A549 (cell line): ENCODE results near the gene LDLRAD4. TPM values are rescaled to one million over a fixed set of nuclear protein-coding genes. Genes with fewer than 3 reads are reported as not detected.

Experiments
- ATAC-seq, 2 experiments: fragments of 200-7000 bp in 1 of 2; fragments of >200 bp in 1 of 2; cut with Nextera tagmentation in 1 of 2; cut with Tn5 transposase in 1 of 2; 3 replicates each; pipeline versions ENCODE4 v1.8.0 to v1.9.1; 2018 to 2020; ENCODE audit warnings: mild to moderate bottlenecking in 1 of 2, moderate library complexity in 1 of 2
- CTCF ChIA-PET: fragments of 300-600 bp; sonication (Branson Sonifier 250); formaldehyde crosslinking; extraction: SDS; loops from one replicate; lab custom pipeline; 2021; ENCODE audit warnings: antibody characterized with exemption, inconsistent platforms; lab: Yijun Ruan, JAX
- POLR2A ChIA-PET: fragments of 350-600 bp; formaldehyde crosslinking; extraction: SDS; loops from one replicate; lab custom pipeline; 2021; ENCODE audit warnings: antibody characterized with exemption, inconsistent platforms; lab: Yijun Ruan, JAX
- DNase-seq, 2 experiments: peaks; one replicate each; pipeline versions ENCODE4 v3.0.0 to v3.0.0-alpha.2; 2011 to 2016; ENCODE audit warnings: low read depth in 1 of 2, low spot score in 1 of 2
- FAIRE-seq: peaks from 2 replicates; lab custom pipeline; 2011; peaks lifted over from hg19 to GRCh38; lab: Jason Lieb, UNC
- H3K27ac ChIP-seq, 2 experiments: fragments of >200 bp; sonication (Bioruptor Twin); formaldehyde crosslinking; 3 replicates each; pipeline ENCODE4 v1.5.1; 2016 to 2017
- H3K4me1 ChIP-seq: fragments of >200 bp; sonication (Bioruptor Twin); formaldehyde crosslinking; 3 replicates; pipeline ENCODE4 v1.6.1; 2016
- H3K4me2 ChIP-seq: fragments of >200 bp; sonication (Bioruptor Twin); formaldehyde crosslinking; 3 replicates; pipeline ENCODE4 v1.6.1; 2016
- H3K4me3 ChIP-seq: fragments of >200 bp; sonication (Bioruptor Twin); formaldehyde crosslinking; 3 replicates; pipeline ENCODE4 v1.5.1; 2016
- H3K9me3 ChIP-seq: fragments of >200 bp; sonication (Bioruptor Twin); formaldehyde crosslinking; 3 replicates; pipeline ENCODE4 v1.6.1; 2016
- ATOH8 ChIP-seq: fragments of 250-450 bp; sonication (Bioruptor Pico); IDR thresholded peaks from 2 replicates; pipeline ENCODE4 v1.5.0; 2020; ENCODE audit warnings: low read depth, mild to moderate bottlenecking, moderate library complexity
- CBX2 ChIP-seq: fragments of 200-600 bp; sonication (generic); IDR thresholded peaks from 2 replicates; pipeline ENCODE4 v1.6.1; 2016; ENCODE audit warnings: low read depth, mild to moderate bottlenecking, borderline replicate concordance
- CBX8 ChIP-seq: fragments of 200-600 bp; sonication (generic); IDR thresholded peaks from 2 replicates; pipeline ENCODE4 v1.6.1; 2016
- CHD2 ChIP-seq: fragments of 150-350 bp; IDR thresholded peaks from 2 replicates; pipeline ENCODE4 v1.6.1; 2014; ENCODE audit warnings: low read length; ENCODE audit not compliant: partially characterized antibody
- CHD4 ChIP-seq: fragments of 200-600 bp; sonication (generic); IDR thresholded peaks from 2 replicates; pipeline ENCODE4 v1.6.1; 2016; ENCODE audit warnings: antibody characterized with exemption, mild to moderate bottlenecking, borderline replicate concordance
- CTCF ChIP-seq: fragments of >200 bp; sonication (Bioruptor Twin); formaldehyde crosslinking; IDR thresholded peaks from 3 replicates; pipeline ENCODE4 v1.5.1; 2016
- EHMT2 ChIP-seq: fragments of 200-600 bp; sonication (generic); IDR thresholded peaks from 2 replicates; pipeline ENCODE4 v1.6.1; 2016; ENCODE audit warnings: antibody characterized with exemption, low read depth, mild to moderate bottlenecking, moderate library complexity
- ESRRA ChIP-seq: fragments of 150-350 bp; IDR thresholded peaks from 2 replicates; pipeline ENCODE4 v1.6.1; 2014; ENCODE audit warnings: mild to moderate bottlenecking, low read length, borderline replicate concordance
- FOSL2 ChIP-seq, 2 experiments: fragments of 450-650 bp in 1 of 2; fragments of >200 bp in 1 of 2; sonication (Bioruptor Twin) in 1 of 2; formaldehyde crosslinking; IDR thresholded peaks; 2 replicates each; pipeline versions ENCODE4 v1.5.0 to v1.6.1; 2016 to 2020; ENCODE audit warnings: mild to moderate bottlenecking in 1 of 2, moderate library complexity in 1 of 2
- GATA3 ChIP-seq: IDR thresholded peaks from 2 replicates; pipeline ENCODE4 v1.6.1; 2012; ENCODE audit warnings: borderline replicate concordance
- HDAC2 ChIP-seq: fragments of 200-600 bp; sonication (generic); IDR thresholded peaks from 2 replicates; pipeline ENCODE4 v1.6.1; 2016
- HEYL ChIP-seq: fragments of 250-450 bp; sonication (Bioruptor Pico); IDR thresholded peaks from 2 replicates; pipeline ENCODE4 v1.8.0; 2021; ENCODE audit warnings: mild to moderate bottlenecking, moderate library complexity
- HOXB13 ChIP-seq: fragments of 250-450 bp; sonication (Bioruptor Pico); IDR thresholded peaks from 2 replicates; pipeline ENCODE4 v1.5.0; 2020; ENCODE audit warnings: low read depth, mild to moderate bottlenecking, moderate library complexity
- HOXB5 ChIP-seq: fragments of 250-450 bp; sonication (Bioruptor Pico); IDR thresholded peaks from 2 replicates; pipeline ENCODE4 v1.5.0; 2020; ENCODE audit warnings: mild to moderate bottlenecking, moderate library complexity
- JUN ChIP-seq, 2 experiments: fragments of >200 bp; sonication (Bioruptor Twin); formaldehyde crosslinking; IDR thresholded peaks; 2 replicates in 1 of 2; 3 replicates in 1 of 2; pipeline ENCODE4 v1.6.1; 2016 to 2017
- JUNB ChIP-seq: fragments of >200 bp; sonication (Bioruptor Twin); formaldehyde crosslinking; IDR thresholded peaks from 2 replicates; pipeline ENCODE4 v1.6.1; 2016
- KDM1A ChIP-seq: fragments of 200-600 bp; sonication (generic); IDR thresholded peaks from 2 replicates; pipeline ENCODE4 v1.6.1; 2016; ENCODE audit warnings: low read depth, mild to moderate bottlenecking
- MAZ ChIP-seq: fragments of 150-350 bp; IDR thresholded peaks from 2 replicates; pipeline ENCODE4 v1.6.1; 2014; ENCODE audit warnings: antibody characterized with exemption, low read depth, low read length, borderline replicate concordance
- MYC ChIP-seq: IDR thresholded peaks from 2 replicates; pipeline ENCODE4 v1.6.1; 2012; ENCODE audit warnings: mild to moderate bottlenecking, inconsistent platforms, low read length, improper control_type of control experiment, borderline replicate concordance
- NPAS2 ChIP-seq: fragments of 250-450 bp; sonication (Bioruptor Pico); IDR thresholded peaks from 2 replicates; pipeline ENCODE4 v1.8.0; 2022; ENCODE audit warnings: mild to moderate bottlenecking, moderate library complexity, borderline replicate concordance
- RAD21 ChIP-seq, 2 experiments: fragments of >200 bp in 1 of 2; sonication (Bioruptor Twin) in 1 of 2; formaldehyde crosslinking in 1 of 2; IDR thresholded peaks in 1 of 2; conservative IDR thresholded peaks in 1 of 2; 2 replicates in 1 of 2; 3 replicates in 1 of 2; pipeline ENCODE4 v1.6.1; 2012 to 2018; ENCODE audit warnings: inconsistent platforms in 1 of 2
- RARB ChIP-seq: fragments of 250-450 bp; sonication (Bioruptor Pico); IDR thresholded peaks from 2 replicates; pipeline ENCODE4 v1.8.0; 2021; ENCODE audit warnings: mild to moderate bottlenecking, moderate library complexity
- RFX5 ChIP-seq: fragments of 450-650 bp; IDR thresholded peaks from 2 replicates; pipeline ENCODE4 v1.7.1; 2014; ENCODE audit warnings: antibody characterized with exemption, mild to moderate bottlenecking, moderate library complexity
- SREBF2 ChIP-seq: fragments of 450-650 bp; IDR thresholded peaks from 2 replicates; pipeline ENCODE4 v1.6.1; 2014; ENCODE audit warnings: mild to moderate bottlenecking, moderate library complexity
- TFCP2L1 ChIP-seq: fragments of 250-450 bp; sonication (Bioruptor Pico); IDR thresholded peaks from 2 replicates; pipeline ENCODE4 v1.5.0; 2021; ENCODE audit warnings: mild to moderate bottlenecking
- TP53 ChIP-seq: fragments of 250-450 bp; sonication (Bioruptor Pico); IDR thresholded peaks from 2 replicates; pipeline ENCODE4 v1.5.0; 2021; ENCODE audit warnings: mild to moderate bottlenecking, moderate library complexity
- USF2 ChIP-seq: fragments of 450-650 bp; IDR thresholded peaks from 2 replicates; pipeline ENCODE4 v1.6.1; 2014; ENCODE audit warnings: antibody characterized with exemption
- ZC3H11A ChIP-seq: fragments of 450-650 bp; IDR thresholded peaks from 2 replicates; pipeline ENCODE4 v1.6.1; 2014; ENCODE audit warnings: antibody characterized with exemption, mild to moderate bottlenecking
- ZNF302 ChIP-seq: fragments of 250-450 bp; sonication (Bioruptor Pico); IDR thresholded peaks from 2 replicates; pipeline ENCODE4 v1.9.0; 2021; ENCODE audit warnings: inconsistent platforms, mild to moderate bottlenecking, moderate library complexity
- ZSCAN20 ChIP-seq: fragments of 250-450 bp; sonication (Bioruptor Pico); IDR thresholded peaks from 2 replicates; pipeline ENCODE4 v1.8.0; 2022; ENCODE audit warnings: mild to moderate bottlenecking, moderate library complexity
- WGBS: methylation state at CpG from one replicate; pipeline ENCODE4 v1.1.6; 2017; ENCODE audit errors: missing lambda C conversion rate; 5-methylcytosine and 5-hydroxymethylcytosine counted together
- polyA plus RNA-seq, 4 experiments: library from polyadenylated mRNA; depleted of rRNA in 3 of 4; stranded (reverse); fragments of >200 nt; fragmentation: RNase III in 1 of 4; extraction: RNeasy Plus Mini Kit Qiagen cat#74134 plus additional on column Dnase treatment in 1 of 4; gene quantifications; 2 replicates in 3 of 4; 3 replicates in 1 of 4; pipeline ENCODE4 v1.2.3, GENCODE V29; 2011 to 2017
- TF ChIP-seq, protein P1 (sequence below): IDR thresholded peaks from 2 replicates; pipeline ENCODE4 v1.6.1; 2012; ENCODE audit warnings: low read depth, borderline replicate concordance

The LDLRAD4 gene
- polyA plus RNA-seq, 2 of the 4 experiments (the other 2 are of a cell fraction) = 5.2 to 7.6 TPM

- FAIRE-seq = no peak
- H3K27ac ChIP-seq = no peak overlapping the region
- TF ChIP-seq TFCP2L1 (CRISPR knock-in tag) = no peak
- TF ChIP-seq CHD2 = no peak
- TF ChIP-seq HDAC2 = no peak
- no peak for TF ChIP-seq MYC
- no peak for TF ChIP-seq RFX5
- no peak for TF ChIP-seq CHD4
- TF ChIP-seq ZNF302 (CRISPR knock-in tag) = no peak
- TF ChIP-seq JUN (IDR thresholded peaks at IDR 0.05) = no peak
- TF ChIP-seq GATA3 = no peak
- no peak for TF ChIP-seq RARB (CRISPR knock-in tag)
- no peak for TF ChIP-seq ZSCAN20 (CRISPR knock-in tag)
- TF ChIP-seq ZC3H11A = no peak
- no peak for TF ChIP-seq FOSL2 (IDR thresholded peaks at IDR 0.05)
- TF ChIP-seq FOSL2 (CRISPR knock-in tag; IDR thresholded peaks at IDR 0.05) = no peak
- TF ChIP-seq KDM1A = no peak
- no peak for TF ChIP-seq NPAS2 (CRISPR knock-in tag)
- TF ChIP-seq SREBF2 = no peak
- TF ChIP-seq CBX2 = no peak
- no peak for TF ChIP-seq USF2
- TF ChIP-seq RAD21 (conservative IDR thresholded peaks at IDR 0.05 in 1 of 2, IDR thresholded peaks at IDR 0.05 in 1 of 2) = no peak
- TF ChIP-seq, all 56 proteins: peak for 0
- ChIA-PET CTCF (interaction anchor here (0.7 kb wide), 1 partner anchor 305 kb away, joined by 3 read pairs; no protein-coding TSS in a partner anchor), POLR2A (no interaction called here)
- WGBS = 77% methylated on average over 13 of the region's 14 CpGs
- no peak overlapping the region for H3K4me3 ChIP-seq
- no peaks in the 10 kb centered on the region for H3K9me3 ChIP-seq
- no peak overlapping the region for H3K4me2 ChIP-seq
- DNase-seq (no peak), ATAC-seq (no peak)
- no peaks in the 10 kb centered on the region for H3K4me1 ChIP-seq
These were observed 306.9 kb downstream of the LDLRAD4 start for GRCh38 chr18:13525381-13526029.

- no peak for DNase-seq
- H3K27ac ChIP-seq = no peak overlapping the region
- no peak for FAIRE-seq
- no peaks in the 10 kb centered on the region for H3K9me3 ChIP-seq
- no peak overlapping the region for H3K4me2 ChIP-seq
- ATAC-seq = no peak
- ChIA-PET POLR2A (no interaction called here), CTCF (interaction anchor here (0.7 kb wide), 1 partner anchor 306 kb away, joined by 3 read pairs; no protein-coding TSS in a partner anchor)
- H3K4me1 ChIP-seq = no peaks in the 10 kb centered on the region
- no peak overlapping the region for H3K4me3 ChIP-seq
- WGBS = 75% methylated on average over 4 of the region's 4 CpGs
- TF ChIP-seq ATOH8 (no peak), CTCF (no peak), ESRRA (no peak), TP53 (no peak), CBX2 (no peak), MAZ (no peak), HEYL (CRISPR knock-in tag) (no peak), HOXB5 (no peak), CHD4 (no peak), HOXB13 (CRISPR knock-in tag) (no peak), MYC (no peak), JUNB (no peak), CBX8 (no peak), EHMT2 (no peak), RAD21 (conservative IDR thresholded peaks at IDR 0.05 in 1 of 2, IDR thresholded peaks at IDR 0.05 in 1 of 2) (no peak)
- TF ChIP-seq, protein P1, sequence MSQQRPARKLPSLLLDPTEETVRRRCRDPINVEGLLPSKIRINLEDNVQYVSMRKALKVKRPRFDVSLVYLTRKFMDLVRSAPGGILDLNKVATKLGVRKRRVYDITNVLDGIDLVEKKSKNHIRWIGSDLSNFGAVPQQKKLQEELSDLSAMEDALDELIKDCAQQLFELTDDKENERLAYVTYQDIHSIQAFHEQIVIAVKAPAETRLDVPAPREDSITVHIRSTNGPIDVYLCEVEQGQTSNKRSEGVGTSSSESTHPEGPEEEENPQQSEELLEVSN = no peak
These were observed 308.0 kb downstream of the LDLRAD4 start for GRCh38 chr18:13526519-13526918.
